Neural cell (in vitro differentiated cells): Measurements from ENCODE around the gene ETV6. TPM values are rescaled to one million over a fixed set of nuclear protein-coding genes. Genes with fewer than 3 reads are reported as not detected.

Source experiments
- H2AFZ ChIP-seq: fragments of 200-600, 300-800 bp; sonication (generic), shearing (Covaris generic); 2 replicates; pipeline ENCODE4 v1.6.0; 2014; ENCODE audit warnings: low read depth, mild to moderate bottlenecking, antibody characterized with exemption, low read length, moderate library complexity
- H3F3A ChIP-seq: fragments of 200-600 bp; shearing (Covaris generic); 2 replicates; pipeline ENCODE4 v1.6.1; 2016; ENCODE audit warnings: mild to moderate bottlenecking, moderate library complexity, mixed read lengths, antibody characterized with exemption, low read length; ENCODE audit not compliant: insufficient read depth, poor library complexity, severe bottlenecking
- H3K27ac ChIP-seq: fragments of 200-600, 300-800 bp; sonication (generic), shearing (Covaris generic); 2 replicates; pipeline ENCODE4 v1.5.1; 2014; ENCODE audit warnings: mild to moderate bottlenecking, low read length, moderate library complexity
- H3K27me3 ChIP-seq: fragments of 300-800, 200-600 bp; sonication (generic), shearing (Covaris generic); 2 replicates; pipeline ENCODE4 v1.6.0; 2014; ENCODE audit warnings: mild to moderate bottlenecking, low read depth, low read length, moderate library complexity; ENCODE audit not compliant: insufficient read depth
- H3K36me3 ChIP-seq: fragments of 300-800, 200-600 bp; sonication (generic), shearing (Covaris generic); 2 replicates; pipeline ENCODE4 v1.5.1; 2014; ENCODE audit warnings: mild to moderate bottlenecking, antibody characterized with exemption, low read length, moderate library complexity; ENCODE audit not compliant: insufficient read depth
- H3K4me2 ChIP-seq: fragments of 300-800, 200-600 bp; sonication (generic), shearing (Covaris generic); 2 replicates; pipeline ENCODE4 v1.6.0; 2014; ENCODE audit warnings: mild to moderate bottlenecking, low read length
- H3K4me3 ChIP-seq: fragments of 300-800, 200-600 bp; sonication (generic), shearing (Covaris generic); 2 replicates; pipeline ENCODE4 v1.5.1; 2014; ENCODE audit warnings: mild to moderate bottlenecking, low read length, moderate library complexity
- H3K79me2 ChIP-seq: fragments of 200-600 bp; shearing (Covaris generic); replicated peaks from 2 replicates; pipeline ENCODE4 v1.6.0; 2014; ENCODE audit warnings: mild to moderate bottlenecking, low read length, moderate library complexity; ENCODE audit not compliant: insufficient read depth
- H3K9ac ChIP-seq: fragments of 300-800, 200-600 bp; sonication (generic), shearing (Covaris generic); 2 replicates; pipeline ENCODE4 v1.6.1; 2016; ENCODE audit warnings: mild to moderate bottlenecking, low read length, mixed read lengths
- H3K9me2 ChIP-seq: fragments of 200-600 bp; shearing (Covaris generic); 2 replicates; pipeline ENCODE4 v1.6.1; 2016; ENCODE audit warnings: mild to moderate bottlenecking, low read length, mixed read lengths; ENCODE audit not compliant: insufficient read depth
- H3K9me3 ChIP-seq: fragments of 200-600, 300-800 bp; sonication (generic), shearing (Covaris generic); 2 replicates; pipeline ENCODE4 v1.6.1; 2016; ENCODE audit warnings: mild to moderate bottlenecking, mixed run types, low read length, moderate library complexity, mixed read lengths
- H4K20me1 ChIP-seq: fragments of 200-600 bp; shearing (Covaris generic); 2 replicates; pipeline ENCODE4 v1.6.1; 2016; ENCODE audit warnings: mild to moderate bottlenecking, mixed run types; ENCODE audit not compliant: insufficient read depth
- CTCF ChIP-seq: fragments of 450-650 bp; IDR thresholded peaks from 2 replicates; pipeline ENCODE4 v1.5.1; 2014; ENCODE audit warnings: antibody characterized with exemption, mild to moderate bottlenecking, moderate library complexity; ENCODE audit not compliant: poor library complexity, severe bottlenecking
- EP300 ChIP-seq: fragments of 450-650 bp; conservative IDR thresholded peaks from 2 replicates; pipeline ENCODE4 v1.6.1; 2014; ENCODE audit warnings: antibody characterized with exemption, mild to moderate bottlenecking, moderate library complexity; ENCODE audit not compliant: poor library complexity, severe bottlenecking
- EZH2 ChIP-seq: fragments of 200-600, 300-800 bp; shearing (Covaris generic), sonication (generic); IDR thresholded peaks from 2 replicates; pipeline ENCODE4 v1.6.1; 2014; ENCODE audit warnings: antibody characterized with exemption, low read length, borderline replicate concordance, mild to moderate bottlenecking; ENCODE audit not compliant: insufficient read depth, poor library complexity, severe bottlenecking
- MXI1 ChIP-seq: fragments of 450-650 bp; conservative IDR thresholded peaks from 2 replicates; pipeline ENCODE4 v1.6.1; 2014; ENCODE audit warnings: antibody characterized with exemption, mild to moderate bottlenecking; ENCODE audit not compliant: poor library complexity, severe bottlenecking
- POLR2AphosphoS5 ChIP-seq: IDR thresholded peaks from 2 replicates; pipeline ENCODE4 v1.6.1; 2012
- RAD21 ChIP-seq: fragments of 450-650 bp; conservative IDR thresholded peaks from 2 replicates; pipeline ENCODE4 v1.6.1; 2014; ENCODE audit warnings: antibody characterized with exemption, mild to moderate bottlenecking, moderate library complexity
- REST ChIP-seq: IDR thresholded peaks from 2 replicates; pipeline ENCODE4 v1.6.1; 2012; ENCODE audit warnings: borderline replicate concordance
- SMC3 ChIP-seq: fragments of 450-650 bp; conservative IDR thresholded peaks from 2 replicates; pipeline ENCODE4 v1.6.1; 2014; ENCODE audit warnings: antibody characterized with exemption, mild to moderate bottlenecking, moderate library complexity; ENCODE audit not compliant: poor library complexity
- TAF1 ChIP-seq: IDR thresholded peaks from 2 replicates; pipeline ENCODE4 v1.6.1; 2012; ENCODE audit warnings: low read depth
- polyA plus RNA-seq: library from polyadenylated mRNA; depleted of rRNA; stranded (reverse); fragments of >200 nt; gene quantifications from 2 replicates; pipeline ENCODE4 v1.2.3, GENCODE V29; 2014

ETV6 gene
- polyA plus RNA-seq, 1 donor from 2014 or later, result 1.6 TPM

- Histone ChIP-seq H3K9me3 (no peaks in the 10 kb centered on the region), H3F3A (peaks cover 2% of the 10 kb centered on the region), H3K9me2 (no peaks in the 10 kb centered on the region), H2AFZ (no peak overlapping the region), H3K27me3 (no peaks in the 10 kb centered on the region), H3K36me3 (no peaks in the 10 kb centered on the region), H3K4me3 (no peak overlapping the region), H3K4me2 (no peak overlapping the region), H3K27ac (no peak overlapping the region), H3K9ac (no peak overlapping the region), H4K20me1 (no peaks in the 10 kb centered on the region), H3K79me2 (no peaks in the 10 kb centered on the region)
- TF ChIP-seq SMC3 (no peak), MXI1 (no peak), TAF1 (no peak), RAD21 (no peak), REST (no peak), CTCF (no peak), EP300 (no peak), EZH2 (no peak), POLR2AphosphoS5 (no peak)
Measured at GRCh38 chr12:11827091-11828061, 177.9 kb downstream of the ETV6 start.

- H2AFZ ChIP-seq, result no peak overlapping the region
- H3K4me2 ChIP-seq, result no peak overlapping the region
- H3K27me3 ChIP-seq, result no peaks in the 10 kb centered on the region
- H3K4me3 ChIP-seq, result no peak overlapping the region
- TF ChIP-seq CTCF (no peak), MXI1 (no peak), EZH2 (no peak), RAD21 (no peak), SMC3 (no peak), POLR2AphosphoS5 (no peak), EP300 (no peak), TAF1 (no peak), REST (no peak)
- H3K27ac ChIP-seq, result no peak overlapping the region
- no peaks in the 10 kb centered on the region for H4K20me1 ChIP-seq
- no peaks in the 10 kb centered on the region for H3K9me2 ChIP-seq
- no peaks in the 10 kb centered on the region for H3K36me3 ChIP-seq
- no peaks in the 10 kb centered on the region for H3K9me3 ChIP-seq
- no peaks in the 10 kb centered on the region for H3K79me2 ChIP-seq
- H3K9ac ChIP-seq, result no peak overlapping the region
- no peaks in the 10 kb centered on the region for H3F3A ChIP-seq
Measured at GRCh38 chr12:11829764-11830194, 180.3 kb downstream of the ETV6 start.
